Vagina (tissue), 2 donors: Measurements from ENCODE around the gene HMCN2.

ENCODE experiments used
- CTCF ChIP-seq, 3 experiments: fragments of 450-650 bp in 2 of 3; fragments of 200-600 bp in 1 of 3; sonication (generic) in 1 of 3; IDR thresholded peaks; one replicate each; pipeline ENCODE4 v1.5.1; 2017 to 2019; ENCODE audit warnings: antibody characterized with exemption in 3 of 3, mild to moderate bottlenecking in 2 of 3, moderate library complexity in 2 of 3
- POLR2A ChIP-seq, 2 donors: fragments of 450-650 bp; IDR thresholded peaks; one replicate each; pipeline ENCODE4 v1.6.1; 2017; ENCODE audit warnings: antibody characterized with exemption in 2 of 2, mild to moderate bottlenecking in 2 of 2, moderate library complexity in 2 of 2
- POLR2AphosphoS5 ChIP-seq, 2 donors: sonication (generic); formaldehyde crosslinking; IDR thresholded peaks; one replicate each; pipeline ENCODE4 v1.9.0; 2017; ENCODE audit warnings: antibody characterized with exemption in 2 of 2, mild to moderate bottlenecking in 2 of 2, low read depth in 1 of 2; ENCODE audit not compliant: insufficient read depth in 1 of 2

DNA sequence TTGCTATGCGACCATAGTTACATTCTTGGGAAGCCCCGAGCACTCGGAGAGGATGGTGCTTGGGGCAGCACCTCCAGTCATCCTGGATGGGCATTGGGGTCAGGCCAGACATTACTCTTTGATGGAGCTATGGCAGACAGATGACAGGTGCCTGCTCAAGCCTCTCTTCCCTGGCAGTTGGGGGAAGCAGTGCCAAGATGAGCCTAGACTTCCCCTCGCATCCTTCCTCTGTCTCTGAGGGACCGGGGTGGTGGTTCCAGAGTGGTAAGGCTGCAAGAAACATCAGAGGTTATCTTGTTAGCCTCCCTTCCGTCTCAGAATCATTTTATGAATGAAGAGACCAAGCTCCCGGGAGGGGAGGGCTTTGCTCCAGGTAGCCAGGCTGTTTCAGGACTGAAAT lies 2.8 kb upstream of the HMCN2 start:
- TF ChIP-seq CTCF (IDR thresholded peaks at IDR 0.05) (no peak), POLR2A (IDR thresholded peaks at IDR 0.05) (no peak), POLR2AphosphoS5 (IDR thresholded peaks at IDR 0.05; ENCODE audit: insufficient read depth in 1 of 2, low read depth in 1 of 2) (no peak)
